Measurements from ENCODE around the gene SMYD5. TPM values are rescaled to one million over a fixed set of nuclear protein-coding genes. Genes with fewer than 3 reads are reported as not detected.

The SMYD5 gene
- total RNA-seq, 2 experiments from 2014 or later, result 33.2 to 42.2 TPM

- no peaks in the 10 kb centered on the region for H3K9me2 ChIP-seq (ENCODE audit: insufficient read depth, low read length)
- no peak overlapping the region for H3K4me2 ChIP-seq (ENCODE audit: low read length)
- no peak overlapping the region for H2AFZ ChIP-seq (ENCODE audit: low read length)
- H3K4me3 ChIP-seq (ENCODE audit: low read depth, low read length, poor library complexity, severe bottlenecking), result no peak overlapping the region
- no peaks in the 10 kb centered on the region for H3K9me3 ChIP-seq (ENCODE audit: low read length)
- BruUV-seq (replicated peaks), result no TSS peak
- no peak overlapping the region for H3K27ac ChIP-seq (ENCODE audit: low read depth, low read length, poor library complexity, severe bottlenecking)
- DNase-seq (ENCODE audit: low spot score), result no peak
- no peaks in the 10 kb centered on the region for H3K79me2 ChIP-seq (ENCODE audit: insufficient read depth, low read depth, low read length)
- no peaks in the 10 kb centered on the region for H4K20me1 ChIP-seq (ENCODE audit: insufficient read depth, low read length)
- peaks cover 85% of the 10 kb centered on the region for H3K36me3 ChIP-seq (ENCODE audit: insufficient read depth, low read length)
- intact Hi-C loops (cut with micrococcal nuclease; ENCODE audit: unreplicated experiment), result no loop called here
- ChIA-PET POLR2A (interaction anchor here (0.7 kb wide), 1 partner anchor 12 kb away, joined by 3 read pairs; no protein-coding TSS in a partner anchor), CTCF (ENCODE audit: unreplicated experiment) (no interaction called here)
- TF ChIP-seq EZH2phosphoT487 (IDR thresholded peaks at IDR 0.05; ENCODE audit: borderline replicate concordance, low read depth, low read length), result no peak
- TF ChIP-seq, protein P1, sequence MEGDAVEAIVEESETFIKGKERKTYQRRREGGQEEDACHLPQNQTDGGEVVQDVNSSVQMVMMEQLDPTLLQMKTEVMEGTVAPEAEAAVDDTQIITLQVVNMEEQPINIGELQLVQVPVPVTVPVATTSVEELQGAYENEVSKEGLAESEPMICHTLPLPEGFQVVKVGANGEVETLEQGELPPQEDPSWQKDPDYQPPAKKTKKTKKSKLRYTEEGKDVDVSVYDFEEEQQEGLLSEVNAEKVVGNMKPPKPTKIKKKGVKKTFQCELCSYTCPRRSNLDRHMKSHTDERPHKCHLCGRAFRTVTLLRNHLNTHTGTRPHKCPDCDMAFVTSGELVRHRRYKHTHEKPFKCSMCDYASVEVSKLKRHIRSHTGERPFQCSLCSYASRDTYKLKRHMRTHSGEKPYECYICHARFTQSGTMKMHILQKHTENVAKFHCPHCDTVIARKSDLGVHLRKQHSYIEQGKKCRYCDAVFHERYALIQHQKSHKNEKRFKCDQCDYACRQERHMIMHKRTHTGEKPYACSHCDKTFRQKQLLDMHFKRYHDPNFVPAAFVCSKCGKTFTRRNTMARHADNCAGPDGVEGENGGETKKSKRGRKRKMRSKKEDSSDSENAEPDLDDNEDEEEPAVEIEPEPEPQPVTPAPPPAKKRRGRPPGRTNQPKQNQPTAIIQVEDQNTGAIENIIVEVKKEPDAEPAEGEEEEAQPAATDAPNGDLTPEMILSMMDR (conservative IDR thresholded peaks at IDR 0.05; ENCODE audit: low read length), result no peak
- no peaks in the 10 kb centered on the region for H3K4me1 ChIP-seq (ENCODE audit: insufficient read depth, low read length, poor library complexity, severe bottlenecking)
These were observed 9.8 kb downstream of the SMYD5 start for GRCh38 chr2:73223821-73224220.

- H3K4me2 ChIP-seq (ENCODE audit: low read length), result no peak overlapping the region
- no peaks in the 10 kb centered on the region for H4K20me1 ChIP-seq (ENCODE audit: insufficient read depth, low read length)
- no peaks in the 10 kb centered on the region for H3K4me1 ChIP-seq (ENCODE audit: insufficient read depth, low read length, poor library complexity, severe bottlenecking)
- intact Hi-C loops (cut with micrococcal nuclease; ENCODE audit: unreplicated experiment), result no loop called here
- DNase-seq (ENCODE audit: low spot score), result no peak
- H3K27ac ChIP-seq (ENCODE audit: low read depth, low read length, poor library complexity, severe bottlenecking), result no peak overlapping the region
- TF ChIP-seq, protein P1 (conservative IDR thresholded peaks at IDR 0.05; ENCODE audit: low read length), result no peak
- no peak for TF ChIP-seq EZH2phosphoT487 (IDR thresholded peaks at IDR 0.05; ENCODE audit: borderline replicate concordance, low read depth, low read length)
- no peaks in the 10 kb centered on the region for H3K9me2 ChIP-seq (ENCODE audit: insufficient read depth, low read length)
- no peaks in the 10 kb centered on the region for H3K9me3 ChIP-seq (ENCODE audit: low read length)
- BruUV-seq (replicated peaks), result no TSS peak
- H3K79me2 ChIP-seq (ENCODE audit: insufficient read depth, low read depth, low read length), result no peaks in the 10 kb centered on the region
- no peak overlapping the region for H2AFZ ChIP-seq (ENCODE audit: low read length)
- peaks cover 90% of the 10 kb centered on the region for H3K36me3 ChIP-seq (ENCODE audit: insufficient read depth, low read length)
- CTCF ChIA-PET (ENCODE audit: unreplicated experiment), result interaction anchor here (1.2 kb wide), 1 partner anchor 14 kb away, joined by 4 read pairs; no protein-coding TSS in a partner anchor
- no peak overlapping the region for H3K4me3 ChIP-seq (ENCODE audit: low read depth, low read length, poor library complexity, severe bottlenecking)
- POLR2A ChIA-PET, result no interaction called here
These were observed 11.7 kb downstream of the SMYD5 start for GRCh38 chr2:73225513-73226360.

DNA sequence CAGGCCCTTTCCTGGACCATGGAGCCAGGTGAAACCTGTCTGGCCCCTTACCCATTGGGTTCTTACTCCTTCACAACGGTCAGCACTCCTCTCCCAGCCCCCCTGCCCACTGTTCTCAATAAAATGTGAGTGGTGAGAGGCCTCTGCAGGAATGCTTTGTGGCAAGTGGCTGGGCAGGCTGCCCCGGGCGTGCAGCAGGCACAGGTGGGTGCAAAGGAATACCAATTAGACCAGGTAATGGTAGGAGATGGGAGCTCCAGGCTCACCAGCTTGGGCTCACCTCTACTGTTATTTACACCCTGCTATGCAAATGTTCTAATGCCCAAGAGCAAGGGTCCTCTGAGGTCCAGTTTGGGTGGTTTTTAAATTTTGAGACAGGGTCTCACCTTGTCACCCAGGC, 13.0 kb downstream of the SMYD5 start:
- CTCF ChIA-PET (ENCODE audit: unreplicated experiment), result no interaction called here
- no peak for DNase-seq (ENCODE audit: low spot score)
- no peak overlapping the region for H3K4me3 ChIP-seq (ENCODE audit: low read depth, low read length, poor library complexity, severe bottlenecking)
- no peaks in the 10 kb centered on the region for H3K79me2 ChIP-seq (ENCODE audit: insufficient read depth, low read depth, low read length)
- H2AFZ ChIP-seq (ENCODE audit: low read length), result no peak overlapping the region
- H3K9me3 ChIP-seq (ENCODE audit: low read length), result no peaks in the 10 kb centered on the region
- POLR2A ChIA-PET, result no interaction called here
- no TSS peak for BruUV-seq (replicated peaks)
- no peak overlapping the region for H3K4me2 ChIP-seq (ENCODE audit: low read length)
- H3K9me2 ChIP-seq (ENCODE audit: insufficient read depth, low read length), result no peaks in the 10 kb centered on the region
- no peaks in the 10 kb centered on the region for H3K4me1 ChIP-seq (ENCODE audit: insufficient read depth, low read length, poor library complexity, severe bottlenecking)
- H3K36me3 ChIP-seq (ENCODE audit: insufficient read depth, low read length), result peaks cover 78% of the 10 kb centered on the region
- no peaks in the 10 kb centered on the region for H4K20me1 ChIP-seq (ENCODE audit: insufficient read depth, low read length)
- TF ChIP-seq, protein P1 (conservative IDR thresholded peaks at IDR 0.05; ENCODE audit: low read length), result no peak
- TF ChIP-seq EZH2phosphoT487 (IDR thresholded peaks at IDR 0.05; ENCODE audit: borderline replicate concordance, low read depth, low read length), result no peak
- intact Hi-C loops (cut with micrococcal nuclease; ENCODE audit: unreplicated experiment), result no loop called here
- H3K27ac ChIP-seq (ENCODE audit: low read depth, low read length, poor library complexity, severe bottlenecking), result no peak overlapping the region

Measured in OCI-LY7 (cell line).